Endothelial cell of umbilical vein (primary cell): ENCODE results near the gene TBC1D10A.

Experiments used
- JUN ChIP-seq: IDR thresholded peaks from 2 replicates; pipeline ENCODE4 v1.6.1; 2011; ENCODE audit warnings: borderline replicate concordance, low read depth; ENCODE audit not compliant: insufficient read length, insufficient read depth
- POLR2A ChIP-seq: IDR thresholded peaks from 2 replicates; pipeline ENCODE4 v1.6.1; 2012; ENCODE audit warnings: low read depth, mild to moderate bottlenecking, control low read depth, low read length
- POLR2AphosphoS5 ChIP-seq: IDR thresholded peaks from 2 replicates; pipeline ENCODE4 v1.6.1; 2012; ENCODE audit warnings: low read depth, mild to moderate bottlenecking, control low read depth, low read length, moderate library complexity; ENCODE audit not compliant: insufficient read depth
- TF ChIP-seq, protein P1 (sequence below), 2 donors: IDR thresholded peaks; 1 replicate in 1 of 2; 2 replicates in 1 of 2; pipeline ENCODE4 v1.5.1; 2011; ENCODE audit warnings: low read length in 2 of 2, mild to moderate bottlenecking in 2 of 2, moderate library complexity in 2 of 2, control low read depth in 1 of 2, inconsistent platforms in 1 of 2, low read depth in 1 of 2; ENCODE audit not compliant: insufficient read depth in 1 of 2; ENCODE audit errors: extremely low read depth in 1 of 2

DNA sequence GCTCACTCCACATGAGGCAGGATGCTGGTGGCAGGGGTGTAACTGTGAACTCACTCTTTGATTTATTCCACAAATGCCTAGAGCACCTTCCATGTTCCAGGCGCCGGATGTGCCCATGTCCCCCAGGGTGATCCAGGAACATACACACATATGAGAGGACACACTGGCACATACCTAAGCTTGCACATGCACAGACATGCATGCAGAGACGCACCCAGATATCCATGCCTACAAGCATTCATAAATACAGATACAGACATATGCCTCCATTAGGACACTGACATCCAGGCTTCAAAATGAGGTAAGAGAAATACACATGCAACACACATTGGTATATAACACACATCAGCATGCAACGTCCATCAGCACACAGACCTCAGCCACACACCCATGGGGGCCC is 64.6 kb downstream of the TBC1D10A start:
- no peak for TF ChIP-seq JUN
- no peak for TF ChIP-seq POLR2A
- TF ChIP-seq, protein P1, sequence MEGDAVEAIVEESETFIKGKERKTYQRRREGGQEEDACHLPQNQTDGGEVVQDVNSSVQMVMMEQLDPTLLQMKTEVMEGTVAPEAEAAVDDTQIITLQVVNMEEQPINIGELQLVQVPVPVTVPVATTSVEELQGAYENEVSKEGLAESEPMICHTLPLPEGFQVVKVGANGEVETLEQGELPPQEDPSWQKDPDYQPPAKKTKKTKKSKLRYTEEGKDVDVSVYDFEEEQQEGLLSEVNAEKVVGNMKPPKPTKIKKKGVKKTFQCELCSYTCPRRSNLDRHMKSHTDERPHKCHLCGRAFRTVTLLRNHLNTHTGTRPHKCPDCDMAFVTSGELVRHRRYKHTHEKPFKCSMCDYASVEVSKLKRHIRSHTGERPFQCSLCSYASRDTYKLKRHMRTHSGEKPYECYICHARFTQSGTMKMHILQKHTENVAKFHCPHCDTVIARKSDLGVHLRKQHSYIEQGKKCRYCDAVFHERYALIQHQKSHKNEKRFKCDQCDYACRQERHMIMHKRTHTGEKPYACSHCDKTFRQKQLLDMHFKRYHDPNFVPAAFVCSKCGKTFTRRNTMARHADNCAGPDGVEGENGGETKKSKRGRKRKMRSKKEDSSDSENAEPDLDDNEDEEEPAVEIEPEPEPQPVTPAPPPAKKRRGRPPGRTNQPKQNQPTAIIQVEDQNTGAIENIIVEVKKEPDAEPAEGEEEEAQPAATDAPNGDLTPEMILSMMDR (IDR thresholded peaks at IDR 0.05; ENCODE audit: extremely low read depth in 1 of 2, insufficient read depth in 1 of 2, low read depth in 1 of 2, low read length in 2 of 2) = no peak
- no peak for TF ChIP-seq POLR2AphosphoS5
